Chondrocyte (in vitro differentiated cells): ENCODE results near the gene LCE2C. TPM values are rescaled to one million over a fixed set of nuclear protein-coding genes. Genes with fewer than 3 reads are reported as not detected.
"Not testable (repeated sequence)": the region's sequence is repeated elsewhere in the genome, so short reads cannot be mapped to it uniquely, and the experiment has no call there.

Experiments
- DNase-seq: peaks from one replicate; pipeline ENCODE4 v3.0.0; 2021; ENCODE audit warnings: mixed read lengths, low spot score
- H3K27ac Mint-ChIP-seq: one replicate; pipeline ENCODE4 v1.8.0; 2021; ENCODE audit warnings: mild to moderate bottlenecking, moderate library complexity, mixed read lengths; ENCODE audit not compliant: unreplicated experiment
- H3K27me3 Mint-ChIP-seq: 2 replicates; pipeline ENCODE4 v1.8.0; 2021; ENCODE audit warnings: low read depth, mixed read lengths
- H3K36me3 Mint-ChIP-seq: 2 replicates; pipeline ENCODE4 v1.8.0; 2021; ENCODE audit warnings: low read depth, mixed read lengths
- H3K4me1 Mint-ChIP-seq: 2 replicates; pipeline ENCODE4 v1.8.0; 2021; ENCODE audit warnings: low read depth, mild to moderate bottlenecking, mixed read lengths
- H3K4me3 Mint-ChIP-seq: one replicate; pipeline ENCODE4 v1.8.0; 2021; ENCODE audit warnings: mild to moderate bottlenecking, moderate library complexity, mixed read lengths; ENCODE audit not compliant: unreplicated experiment
- H3K9me3 Mint-ChIP-seq: 2 replicates; pipeline ENCODE4 v1.8.0; 2021; ENCODE audit warnings: low read depth, mixed read lengths
- CTCF ChIP-seq: fragments of 200-600 bp; sonication (generic); IDR thresholded peaks from 2 replicates; pipeline ENCODE4 v1.5.0; 2021; ENCODE audit warnings: antibody characterized with exemption, mild to moderate bottlenecking, moderate library complexity
- long read RNA-seq: library from polyadenylated mRNA; stranded (forward); transcript quantifications from one replicate; pipeline ENCODE4 v2.0.0, GENCODE V29; 2021
- total RNA-seq: library from RNA; stranded (reverse); gene quantifications from 3 replicates; pipeline ENCODE4 v1.2.1, GENCODE V29; 2021

LCE2C gene
- total RNA-seq: not detected in 3 replicates
- long read RNA-seq: 0 reads

- not testable (repeated sequence) for H3K36me3 Mint-ChIP-seq, DNase-seq, H3K4me1 Mint-ChIP-seq, H3K9me3 Mint-ChIP-seq, H3K4me3 Mint-ChIP-seq, H3K27ac Mint-ChIP-seq, H3K27me3 Mint-ChIP-seq
Observed at GRCh38 chr1:152674983-152675382, at the start of gene LCE2C. TSS of gene LCE2C (plus strand) at chr1:152675279. CDS start at chr1:152676016, 737 bp downstream.

GRCh38 chr1:152626744-152627143 is 48.3 kb upstream of the LCE2C start:
- H3K4me1 Mint-ChIP-seq: no peaks in the 10 kb centered on the region
- peaks cover 60% of the 10 kb centered on the region for H3K9me3 Mint-ChIP-seq
- H3K27ac Mint-ChIP-seq: no peak overlapping the region
- no peaks in the 10 kb centered on the region for H3K36me3 Mint-ChIP-seq
- TF ChIP-seq CTCF: no peak
- no peak overlapping the region for H3K4me3 Mint-ChIP-seq
- DNase-seq: no peak
- no peaks in the 10 kb centered on the region for H3K27me3 Mint-ChIP-seq

GRCh38 chr1:152630596-152630995 is 44.5 kb upstream of the LCE2C start:
- H3K36me3 Mint-ChIP-seq: no peaks in the 10 kb centered on the region
- H3K4me1 Mint-ChIP-seq: no peaks in the 10 kb centered on the region
- no peak for DNase-seq
- no peaks in the 10 kb centered on the region for H3K27me3 Mint-ChIP-seq
- no peak overlapping the region for H3K4me3 Mint-ChIP-seq
- no peak overlapping the region for H3K27ac Mint-ChIP-seq
- peaks cover 66% of the 10 kb centered on the region for H3K9me3 Mint-ChIP-seq
- no peak for TF ChIP-seq CTCF

- Mint-ChIP-seq H3K27me3 (no peaks in the 10 kb centered on the region), H3K9me3 (peaks cover 31% of the 10 kb centered on the region), H3K4me3 (no peak overlapping the region), H3K27ac (no peak overlapping the region), H3K4me1 (no peaks in the 10 kb centered on the region), H3K36me3 (no peaks in the 10 kb centered on the region)
- TF ChIP-seq CTCF: no peak
- no peak for DNase-seq
Observed at GRCh38 chr1:152640351-152640750, 34.7 kb upstream of the LCE2C start.

- no peaks in the 10 kb centered on the region for H3K36me3 Mint-ChIP-seq
- DNase-seq: no peak
- no peak overlapping the region for H3K4me3 Mint-ChIP-seq
- no peak for TF ChIP-seq CTCF
- H3K4me1 Mint-ChIP-seq: no peaks in the 10 kb centered on the region
- peaks cover 24% of the 10 kb centered on the region for H3K9me3 Mint-ChIP-seq
- no peaks in the 10 kb centered on the region for H3K27me3 Mint-ChIP-seq
- H3K27ac Mint-ChIP-seq: no peak overlapping the region
Observed at GRCh38 chr1:152643945-152644344, 31.1 kb upstream of the LCE2C start.

GRCh38 chr1:152645146-152645545 is 29.9 kb upstream of the LCE2C start:
- no peak for TF ChIP-seq CTCF
- H3K36me3 Mint-ChIP-seq: no peaks in the 10 kb centered on the region
- H3K4me1 Mint-ChIP-seq: no peaks in the 10 kb centered on the region
- H3K4me3 Mint-ChIP-seq: no peak overlapping the region
- DNase-seq: no peak
- H3K27me3 Mint-ChIP-seq: no peaks in the 10 kb centered on the region
- H3K9me3 Mint-ChIP-seq: peaks cover 17% of the 10 kb centered on the region
- H3K27ac Mint-ChIP-seq: no peak overlapping the region
